NCI-H345 treated with DMSO at 0.1 percent for 48 hours (cell line): ENCODE measurements around the gene DPF1.

ENCODE experiments used
- DNase-seq: peaks from one replicate; lab custom pipeline; 2025; ENCODE audit not compliant: unreplicated experiment; lab: John Stamatoyannopoulos, UW

Gene DPF1

DNA sequence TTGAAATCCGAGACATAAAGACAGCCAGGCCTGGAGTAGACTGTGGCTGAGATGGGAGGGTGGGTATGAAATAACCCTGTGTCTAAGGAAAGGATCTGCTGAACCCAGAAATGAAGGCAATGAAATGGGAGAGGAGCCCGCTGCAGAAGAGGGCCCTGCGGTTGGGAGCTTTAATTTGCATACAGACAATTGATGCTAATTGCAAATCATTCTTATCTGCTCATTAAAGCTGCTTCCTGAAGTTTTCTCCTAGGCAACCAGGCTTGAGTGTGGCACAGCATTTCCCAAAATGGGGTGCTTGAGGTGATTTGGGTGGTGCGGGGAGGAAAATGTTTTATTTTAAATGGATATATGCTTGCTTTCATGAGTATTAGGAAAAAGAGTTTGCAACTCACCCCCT lies 55.4 kb downstream of the DPF1 start:
- no peak for DNase-seq

DNA sequence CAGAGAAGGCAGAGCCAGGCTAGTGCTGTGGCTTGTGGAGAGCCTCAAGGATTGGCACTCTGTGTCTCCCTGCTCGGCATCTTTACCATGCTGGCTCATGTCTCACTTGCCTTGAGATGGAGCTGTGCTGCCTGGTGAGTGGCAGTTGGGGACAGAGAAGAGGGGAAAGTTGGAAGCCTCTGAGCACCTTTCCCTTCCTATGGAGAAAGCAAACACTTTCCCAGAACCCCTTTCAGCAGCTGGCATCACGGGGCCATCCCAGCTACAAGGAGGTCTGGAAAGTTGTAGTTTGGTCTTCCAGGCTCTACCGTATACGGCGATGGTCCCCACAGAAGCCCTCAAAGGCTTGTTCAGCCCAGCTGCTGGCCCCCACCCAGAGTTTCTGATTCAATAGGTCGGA lies 58.7 kb downstream of the DPF1 start:
- no peak for DNase-seq

DNA sequence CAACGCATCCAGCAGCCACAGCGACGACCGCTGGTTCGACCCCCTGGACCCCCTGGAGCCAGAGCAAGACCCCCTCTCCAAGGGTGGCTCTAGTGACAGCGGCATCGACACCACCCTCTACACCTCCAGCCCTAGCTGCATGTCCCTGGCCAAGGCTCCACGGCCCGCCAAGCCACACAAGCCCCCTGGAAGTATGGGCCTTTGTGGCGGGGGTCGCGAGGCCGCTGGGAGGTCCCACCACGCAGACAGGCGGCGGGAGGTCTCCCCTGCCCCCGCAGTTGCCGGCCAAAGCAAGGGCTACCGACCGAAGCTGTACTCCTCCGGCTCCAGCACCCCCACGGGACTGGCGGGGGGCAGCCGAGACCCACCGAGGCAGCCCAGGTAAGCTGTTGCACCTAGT lies 59.5 kb downstream of the DPF1 start:
- no peak for DNase-seq

DNA sequence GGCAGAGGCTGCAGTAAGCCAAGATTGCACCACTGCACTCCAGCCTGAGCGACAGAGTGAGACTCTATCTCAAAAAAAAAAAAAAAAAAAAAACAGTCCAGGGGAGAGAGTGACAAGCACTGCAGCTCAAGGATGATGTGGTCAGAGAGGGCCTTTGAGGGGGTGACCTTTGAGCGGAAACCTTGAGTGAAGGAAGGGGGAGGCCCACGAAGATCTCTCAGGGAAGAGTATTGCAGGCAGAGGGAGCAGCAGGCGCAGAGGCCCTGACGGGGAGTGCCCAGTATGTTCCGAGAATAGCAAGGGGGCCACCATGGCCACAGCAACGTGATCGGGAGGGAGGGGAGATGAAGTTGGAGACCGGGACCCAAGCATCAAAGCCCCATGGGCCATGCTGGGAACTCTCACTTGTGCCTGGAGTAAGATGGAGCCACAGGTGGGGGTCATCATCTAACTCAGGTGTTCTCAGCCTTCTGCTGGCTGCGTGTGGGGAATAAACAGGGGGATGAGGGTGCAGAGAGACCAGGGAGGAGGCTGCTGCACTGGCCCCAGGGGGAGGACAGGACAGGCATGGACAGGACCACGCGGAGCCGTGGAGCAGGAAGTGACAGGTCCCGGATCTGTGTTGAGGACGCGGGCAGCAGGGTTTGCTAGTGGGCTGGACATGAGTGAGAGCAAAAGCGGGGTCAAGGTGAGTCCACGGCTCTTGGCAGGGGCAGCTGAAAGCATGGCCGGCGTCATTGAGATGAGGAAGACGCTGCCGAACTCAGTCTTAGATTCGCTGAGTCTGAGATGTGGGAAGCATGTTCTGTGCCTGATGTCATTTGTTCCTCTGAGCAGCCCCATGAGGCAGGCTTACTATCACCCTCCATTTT lies 60.4 kb downstream of the DPF1 start:
- no peak for DNase-seq

DNA sequence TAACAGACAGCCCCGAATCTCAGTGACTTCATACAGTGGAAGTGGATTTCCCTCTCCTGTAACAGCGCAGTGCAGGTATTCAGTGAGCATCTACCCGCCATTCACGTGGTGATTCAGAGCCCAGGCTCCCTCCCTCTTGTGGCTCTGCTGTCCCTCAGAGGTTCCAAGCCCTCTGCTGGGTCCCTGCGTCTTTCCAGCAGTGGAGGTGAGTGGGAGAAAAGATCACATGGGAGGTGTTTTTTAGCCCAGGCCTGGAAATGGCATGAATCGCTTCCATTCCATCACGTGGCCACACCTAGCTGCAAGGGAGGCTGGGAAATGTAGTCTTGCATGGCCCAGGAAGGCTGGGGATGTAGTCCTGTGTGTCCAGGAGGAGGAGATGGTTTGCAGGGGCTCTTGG lies 61.4 kb downstream of the DPF1 start:
- no peak for DNase-seq

DNA sequence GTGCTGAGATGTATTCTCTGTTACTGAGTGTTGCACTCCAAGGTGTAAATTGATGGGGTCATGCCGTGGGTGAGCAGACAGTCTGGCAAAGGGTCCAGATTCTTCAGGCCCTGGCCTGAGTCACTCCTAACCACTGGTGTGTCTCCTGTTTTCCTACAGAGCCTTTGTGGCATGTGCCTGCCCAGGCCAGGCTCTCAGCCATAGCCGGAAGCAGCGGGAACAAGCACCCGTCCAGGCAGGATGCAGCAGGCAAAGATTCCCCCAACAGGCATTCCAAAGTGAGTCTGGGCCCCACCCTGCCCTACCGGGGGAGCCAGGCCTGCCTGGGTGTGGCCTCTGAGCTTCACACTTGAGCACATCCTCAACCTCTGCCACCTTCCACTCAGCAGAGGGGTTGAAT lies 61.9 kb downstream of the DPF1 start:
- DNase-seq = no peak
